A673 (cell line): Measurements from ENCODE around the gene CAMK4. TPM values are rescaled to one million over a fixed set of nuclear protein-coding genes. Genes with fewer than 3 reads are reported as not detected.

ENCODE experiments used
- BruUV-seq: library from RNA; stranded (reverse); fragments of 400-500 nt; replicated peaks from 2 replicates; lab custom pipeline; 2021; lab: Mats Ljungman, UMichigan
- CTCF ChIA-PET: fragments of 300-600 bp; sonication (Branson Sonifier 250); formaldehyde crosslinking; loops from one replicate; lab custom pipeline; 2022; ENCODE audit warnings: antibody characterized with exemption; lab: Charles Lee
- POLR2A ChIA-PET: fragments of 300-600 bp; sonication (Branson Sonifier 250); formaldehyde crosslinking; loops from one replicate; lab custom pipeline; 2022; ENCODE audit warnings: antibody characterized with exemption; ENCODE audit not compliant: low non-redundant PET; lab: Charles Lee
- DNase-seq: peaks from one replicate; pipeline ENCODE4 v3.0.0-alpha.2; 2015; ENCODE audit warnings: low spot score
- H3K27ac ChIP-seq: fragments of 200-600 bp; sonication (generic); 2 replicates; pipeline ENCODE4 v1.5.1; 2016; ENCODE audit warnings: mixed run types, low read depth, mild to moderate bottlenecking, mixed read lengths, antibody characterized with exemption, low read length; ENCODE audit not compliant: poor library complexity, severe bottlenecking
- H3K27me3 ChIP-seq: fragments of 200-600 bp; sonication (generic); replicated peaks from 2 replicates; pipeline ENCODE4 v1.6.1; 2017; ENCODE audit warnings: mixed run types, low read depth, mild to moderate bottlenecking, mixed read lengths, antibody characterized with exemption, low read length; ENCODE audit not compliant: insufficient read depth, poor library complexity
- H3K36me3 ChIP-seq: fragments of 200-600 bp; sonication (generic); 2 replicates; pipeline ENCODE4 v1.6.1; 2016; ENCODE audit warnings: mixed run types, mild to moderate bottlenecking, mixed read lengths, antibody characterized with exemption, low read length; ENCODE audit not compliant: insufficient read depth, poor library complexity, severe bottlenecking
- H3K4me1 ChIP-seq: fragments of 200-600 bp; sonication (generic); 2 replicates; pipeline ENCODE4 v1.6.1; 2017; ENCODE audit warnings: mixed run types, mild to moderate bottlenecking, mixed read lengths, antibody characterized with exemption, low read length; ENCODE audit not compliant: insufficient read depth, poor library complexity, severe bottlenecking
- H3K4me3 ChIP-seq: fragments of 200-600 bp; sonication (generic); 2 replicates; pipeline ENCODE4 v1.5.1; 2016; ENCODE audit warnings: low read depth, mixed run types, mild to moderate bottlenecking, mixed read lengths, low read length; ENCODE audit not compliant: poor library complexity, severe bottlenecking
- H3K9me3 ChIP-seq: fragments of 200-600 bp; sonication (generic); 2 replicates; pipeline ENCODE4 v1.6.1; 2016; ENCODE audit warnings: mixed run types, low read depth, mild to moderate bottlenecking, mixed read lengths, antibody characterized with exemption, low read length; ENCODE audit not compliant: poor library complexity, severe bottlenecking
- EZH2 ChIP-seq: fragments of 200-600 bp; sonication (generic); IDR thresholded peaks from 2 replicates; pipeline ENCODE4 v1.6.1; 2017; ENCODE audit warnings: borderline replicate concordance, low read depth, mild to moderate bottlenecking, mixed read lengths, antibody characterized with exemption, low read length; ENCODE audit not compliant: poor library complexity, severe bottlenecking
- intact Hi-C: fragments of 100-400 bp; cut with micrococcal nuclease; formaldehyde crosslinking; loops from one replicate; pipeline ENCODE4 v1.10.0; 2022; ENCODE audit not compliant: unreplicated experiment
- total RNA-seq: library from RNA; stranded (reverse); gene quantifications from 2 replicates; pipeline ENCODE4 v1.2.3, GENCODE V29; 2021
- TF ChIP-seq, protein P1 (sequence below): fragments of 300-800, 200-600 bp; sonication (generic); conservative IDR thresholded peaks from 2 replicates; pipeline ENCODE4 v1.5.1; 2017; ENCODE audit warnings: low read depth, mild to moderate bottlenecking, antibody characterized with exemption, low read length, moderate library complexity, mixed read lengths

The CAMK4 gene
- total RNA-seq, 1 experiment from 2014 or later: 0.88 TPM

GRCh38 chr5:111511174-111511830 lies 287.1 kb downstream of the CAMK4 start:
- Histone ChIP-seq H3K27me3 (no peaks in the 10 kb centered on the region), H3K4me1 (peaks cover 28% of the 10 kb centered on the region), H3K4me3 (peak overlapping the region; percentile 95), H3K9me3 (no peaks in the 10 kb centered on the region), H3K27ac (peak overlapping the region; percentile 94), H3K36me3 (no peaks in the 10 kb centered on the region)
- intact Hi-C loops: loop anchor here (5.0 kb wide), 1 partner anchor 246 kb away; the partner anchor contains the start of gene NREP
- TF ChIP-seq EZH2: no peak
- TF ChIP-seq, protein P1, sequence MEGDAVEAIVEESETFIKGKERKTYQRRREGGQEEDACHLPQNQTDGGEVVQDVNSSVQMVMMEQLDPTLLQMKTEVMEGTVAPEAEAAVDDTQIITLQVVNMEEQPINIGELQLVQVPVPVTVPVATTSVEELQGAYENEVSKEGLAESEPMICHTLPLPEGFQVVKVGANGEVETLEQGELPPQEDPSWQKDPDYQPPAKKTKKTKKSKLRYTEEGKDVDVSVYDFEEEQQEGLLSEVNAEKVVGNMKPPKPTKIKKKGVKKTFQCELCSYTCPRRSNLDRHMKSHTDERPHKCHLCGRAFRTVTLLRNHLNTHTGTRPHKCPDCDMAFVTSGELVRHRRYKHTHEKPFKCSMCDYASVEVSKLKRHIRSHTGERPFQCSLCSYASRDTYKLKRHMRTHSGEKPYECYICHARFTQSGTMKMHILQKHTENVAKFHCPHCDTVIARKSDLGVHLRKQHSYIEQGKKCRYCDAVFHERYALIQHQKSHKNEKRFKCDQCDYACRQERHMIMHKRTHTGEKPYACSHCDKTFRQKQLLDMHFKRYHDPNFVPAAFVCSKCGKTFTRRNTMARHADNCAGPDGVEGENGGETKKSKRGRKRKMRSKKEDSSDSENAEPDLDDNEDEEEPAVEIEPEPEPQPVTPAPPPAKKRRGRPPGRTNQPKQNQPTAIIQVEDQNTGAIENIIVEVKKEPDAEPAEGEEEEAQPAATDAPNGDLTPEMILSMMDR: no peak
- BruUV-seq: TSS peak; percentile 51
- CTCF ChIA-PET: interaction anchor here (0.6 kb wide), 1 partner anchor 302 kb away, joined by 3 read pairs; no protein-coding TSS in a partner anchor
- POLR2A ChIA-PET: no interaction called here
- peak; percentile 12 for DNase-seq

- TF ChIP-seq EZH2: no peak
- BruUV-seq: no TSS peak
- peak; percentile 23 for DNase-seq
- intact Hi-C loops: loop anchor here (5.0 kb wide), 1 partner anchor 245 kb away; the partner anchor contains the start of gene NREP
- Histone ChIP-seq H3K27ac (peak overlapping the region; percentile 94), H3K4me3 (peak overlapping the region; percentile 95), H3K36me3 (no peaks in the 10 kb centered on the region), H3K4me1 (peaks cover 28% of the 10 kb centered on the region), H3K9me3 (no peaks in the 10 kb centered on the region), H3K27me3 (no peaks in the 10 kb centered on the region)
- CTCF ChIA-PET: no interaction called here
- POLR2A ChIA-PET: no interaction called here
Measured at GRCh38 chr5:111511831-111512374, 287.7 kb downstream of the CAMK4 start.

- DNase-seq: peak; percentile 98
- intact Hi-C loops: loop anchor here (5.0 kb wide), 1 partner anchor 245 kb away; the partner anchor contains the start of gene NREP
- no peaks in the 10 kb centered on the region for H3K9me3 ChIP-seq
- ChIA-PET CTCF (no interaction called here), POLR2A (no interaction called here)
- no TSS peak for BruUV-seq
- peak within 1 kb of the TSS; percentile 94 for H3K27ac ChIP-seq
- no peaks in the 10 kb centered on the region for H3K36me3 ChIP-seq
- H3K27me3 ChIP-seq: no peaks in the 10 kb centered on the region
- H3K4me3 ChIP-seq: peak within 1 kb of the TSS; percentile 95
- no peak for TF ChIP-seq EZH2
- TF ChIP-seq, protein P1: no peak
- peaks cover 28% of the 10 kb centered on the region for H3K4me1 ChIP-seq
Measured at GRCh38 chr5:111512375-111513130, 288.4 kb downstream of the CAMK4 start, which contains the start of gene STARD4. Gene STARD4, minus strand, starts transcription at chr5:111512535. Its CDS starts 5,102 bp downstream, at chr5:111507433.
